ENCODE data around the gene PIH1D1. TPM values are rescaled to one million over a fixed set of nuclear protein-coding genes. Genes with fewer than 3 reads are reported as not detected.

The PIH1D1 gene
- total RNA-seq, 1 experiment from 2014 or later, result 166 TPM

DNA sequence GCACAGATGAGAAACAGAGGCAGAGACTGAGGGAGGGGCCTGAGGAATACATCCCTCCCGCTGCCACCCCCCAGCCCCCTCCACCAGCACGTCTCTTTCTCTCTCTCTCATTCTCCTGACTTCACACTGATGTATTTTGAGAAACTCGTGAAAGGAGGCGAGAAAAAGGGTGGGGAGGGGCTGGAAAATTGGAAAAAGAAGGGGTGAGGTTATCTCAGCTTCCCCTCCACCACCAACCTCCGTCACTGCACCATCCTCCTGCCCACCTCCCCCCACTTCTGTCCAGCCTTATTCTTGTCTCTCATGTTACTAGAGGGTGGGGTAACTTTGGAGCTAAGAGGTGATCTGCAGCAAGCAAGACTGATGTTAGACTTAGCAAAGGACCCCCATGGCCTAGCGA lies 11.8 kb downstream of the PIH1D1 start:
- Histone ChIP-seq H3K14ac (ENCODE audit: insufficient read depth, low read length) (no peak overlapping the region), H3K9me3 (ENCODE audit: control insufficient read depth, low read depth, low read length) (no peaks in the 10 kb centered on the region), H3K9ac (ENCODE audit: extremely low read depth, insufficient read length, low read length) (no peak overlapping the region), H4K20me1 (ENCODE audit: control insufficient read depth, insufficient read depth, insufficient read length) (no peaks in the 10 kb centered on the region), H2AFZ (ENCODE audit: low read length) (no peak overlapping the region), H2BK20ac (ENCODE audit: low read depth, low read length, poor library complexity, severe bottlenecking) (no peak overlapping the region), H4K91ac (ENCODE audit: insufficient read length, low read depth, low read length) (no peak overlapping the region), H3K18ac (ENCODE audit: insufficient read length, low read depth, low read length) (no peak overlapping the region), H3K23me2 (ENCODE audit: insufficient read length, low read depth, low read length, poor library complexity, severe bottlenecking) (peaks cover 21% of the 10 kb centered on the region), H3K4me2 (ENCODE audit: insufficient read depth, insufficient read length, low read length) (no peak overlapping the region), H4K5ac (ENCODE audit: insufficient read length, low read depth, low read length) (no peak overlapping the region), H2BK15ac (ENCODE audit: low read depth, low read length) (no peak overlapping the region), H3K27me3 (ENCODE audit: insufficient read depth, low read length) (peaks cover 34% of the 10 kb centered on the region; the same call in 1 of the 2 replicates), H2BK120ac (ENCODE audit: low read depth, low read length, poor library complexity, severe bottlenecking) (no peak overlapping the region), H3K79me1 (ENCODE audit: insufficient read depth, low read depth, low read length, poor library complexity, severe bottlenecking) (no peaks in the 10 kb centered on the region), H3K4ac (ENCODE audit: low read depth, low read length) (no peak overlapping the region), H2AK5ac (ENCODE audit: insufficient read length, low read length) (no peak overlapping the region), H3T11ph (ENCODE audit: low read length) (no peak overlapping the region), H3K23ac (ENCODE audit: insufficient read length, low read depth, low read length) (no peak overlapping the region), H3K4me1 (ENCODE audit: insufficient read depth, low read length) (no peaks in the 10 kb centered on the region), H2BK5ac (ENCODE audit: insufficient read length, low read length) (no peak overlapping the region), H3K56ac (ENCODE audit: insufficient read length, low read depth, low read length) (no peak overlapping the region), H4K8ac (replicated peaks; ENCODE audit: insufficient read length, low read depth, low read length) (no peak overlapping the region), H3K27ac (ENCODE audit: insufficient read length, low read depth, low read length) (no peak overlapping the region), H2BK12ac (ENCODE audit: insufficient read length, low read depth, low read length) (no peak overlapping the region), H3K79me2 (ENCODE audit: insufficient read depth, low read length) (no peaks in the 10 kb centered on the region)
- TF ChIP-seq, protein P1, sequence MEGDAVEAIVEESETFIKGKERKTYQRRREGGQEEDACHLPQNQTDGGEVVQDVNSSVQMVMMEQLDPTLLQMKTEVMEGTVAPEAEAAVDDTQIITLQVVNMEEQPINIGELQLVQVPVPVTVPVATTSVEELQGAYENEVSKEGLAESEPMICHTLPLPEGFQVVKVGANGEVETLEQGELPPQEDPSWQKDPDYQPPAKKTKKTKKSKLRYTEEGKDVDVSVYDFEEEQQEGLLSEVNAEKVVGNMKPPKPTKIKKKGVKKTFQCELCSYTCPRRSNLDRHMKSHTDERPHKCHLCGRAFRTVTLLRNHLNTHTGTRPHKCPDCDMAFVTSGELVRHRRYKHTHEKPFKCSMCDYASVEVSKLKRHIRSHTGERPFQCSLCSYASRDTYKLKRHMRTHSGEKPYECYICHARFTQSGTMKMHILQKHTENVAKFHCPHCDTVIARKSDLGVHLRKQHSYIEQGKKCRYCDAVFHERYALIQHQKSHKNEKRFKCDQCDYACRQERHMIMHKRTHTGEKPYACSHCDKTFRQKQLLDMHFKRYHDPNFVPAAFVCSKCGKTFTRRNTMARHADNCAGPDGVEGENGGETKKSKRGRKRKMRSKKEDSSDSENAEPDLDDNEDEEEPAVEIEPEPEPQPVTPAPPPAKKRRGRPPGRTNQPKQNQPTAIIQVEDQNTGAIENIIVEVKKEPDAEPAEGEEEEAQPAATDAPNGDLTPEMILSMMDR (conservative IDR thresholded peaks at IDR 0.05), result no peak
- Mint-ChIP-seq H3K9me3 (peaks cover 0 to 3% of the 10 kb centered on the region in 2 experiments; a peak in 2 of 5 replicates), H3K27me3 (ENCODE audit: low read depth) (peaks cover 71% of the 10 kb centered on the region), H3K4me3 (peak overlapping the region in 1 of 2 experiments; percentile 61; a peak in 2 of 5 replicates), H3K36me3 (ENCODE audit: insufficient read depth in 1 of 3, low read depth in 3 of 3) (no peaks in the 10 kb centered on the region), H3K4me1 (peaks cover 28 to 55% of the 10 kb centered on the region in 2 experiments), H3K27ac (no peak overlapping the region)
- whole genome bisulfite sequencing (ENCODE audit: extremely low coverage, insufficient read length, low lambda C conversion rate), result no CpG with 5 or more reads among the region's 6 CpGs
- no peak for DNase-seq

All from H9 (cell line).